DOHH2 (cell line): ENCODE measurements around the gene PTX3.

ENCODE experiments used
- H3F3A ChIP-seq: fragments of 200-600 bp; sonication (generic), shearing (Covaris generic); 2 replicates; pipeline ENCODE4 v1.6.0; 2016; ENCODE audit warnings: antibody characterized with exemption, mild to moderate bottlenecking; ENCODE audit not compliant: control insufficient read depth, insufficient read depth
- H3K27ac ChIP-seq: fragments of 200-600 bp; sonication (generic); 2 replicates; pipeline ENCODE4 v1.5.1; 2014; ENCODE audit warnings: low read depth, mild to moderate bottlenecking, low read length, moderate library complexity
- H3K27me3 ChIP-seq: fragments of 200-600 bp; sonication (generic); 2 replicates; pipeline ENCODE4 v1.6.1; 2014; ENCODE audit warnings: mild to moderate bottlenecking, low read length, mixed read lengths; ENCODE audit not compliant: control insufficient read depth
- H3K36me3 ChIP-seq: fragments of 200-600 bp; sonication (generic); 2 replicates; pipeline ENCODE4 v1.6.1; 2014; ENCODE audit warnings: mild to moderate bottlenecking, low read length, moderate library complexity, mixed read lengths; ENCODE audit not compliant: control insufficient read depth
- H3K4me1 ChIP-seq: fragments of 200-600 bp; sonication (generic); 2 replicates; pipeline ENCODE4 v1.6.1; 2014; ENCODE audit warnings: mild to moderate bottlenecking, low read length, mixed read lengths; ENCODE audit not compliant: control insufficient read depth
- H3K4me2 ChIP-seq: fragments of 200-600 bp; sonication (generic); 2 replicates; pipeline ENCODE4 v1.6.0; 2014; ENCODE audit warnings: mild to moderate bottlenecking, low read length, moderate library complexity
- H3K4me3 ChIP-seq: fragments of 200-600 bp; sonication (generic); 2 replicates; pipeline ENCODE4 v1.5.1; 2014; ENCODE audit warnings: mild to moderate bottlenecking, low read length, mixed read lengths
- H3K79me2 ChIP-seq: fragments of 200-600 bp; sonication (generic); 2 replicates; pipeline ENCODE4 v1.6.1; 2014; ENCODE audit warnings: mild to moderate bottlenecking, low read length, mixed read lengths; ENCODE audit not compliant: control insufficient read depth
- H3K9me2 ChIP-seq: fragments of 200-600 bp; sonication (generic); replicated peaks from 2 replicates; pipeline ENCODE4 v1.6.1; 2014; ENCODE audit warnings: mild to moderate bottlenecking, low read length, mixed read lengths; ENCODE audit not compliant: control insufficient read depth
- H3K9me3 ChIP-seq: fragments of 200-600 bp; sonication (generic); 2 replicates; pipeline ENCODE4 v1.6.1; 2014; ENCODE audit warnings: antibody characterized with exemption, low read length, mixed read lengths; ENCODE audit not compliant: control insufficient read depth, insufficient read depth
- H4K20me1 ChIP-seq: fragments of 200-600 bp; sonication (generic); 2 replicates; pipeline ENCODE4 v1.6.0; 2014; ENCODE audit warnings: low read depth, mild to moderate bottlenecking, antibody characterized with exemption, low read length, moderate library complexity; ENCODE audit not compliant: control insufficient read depth, insufficient read depth
- EZH2phosphoT487 ChIP-seq: fragments of 200-600 bp; sonication (generic); IDR thresholded peaks from 2 replicates; pipeline ENCODE4 v1.6.1; 2017; ENCODE audit warnings: borderline replicate concordance, mild to moderate bottlenecking, antibody characterized with exemption, low read length, moderate library complexity, mixed read lengths
- TF ChIP-seq, protein P1 (sequence below): fragments of 200-600 bp; sonication (generic); IDR thresholded peaks from one replicate; pipeline ENCODE4 v1.5.1; 2014; ENCODE audit warnings: antibody characterized with exemption, mild to moderate bottlenecking, low read depth, low read length; ENCODE audit not compliant: poor library complexity, severe bottlenecking

Gene PTX3

DNA sequence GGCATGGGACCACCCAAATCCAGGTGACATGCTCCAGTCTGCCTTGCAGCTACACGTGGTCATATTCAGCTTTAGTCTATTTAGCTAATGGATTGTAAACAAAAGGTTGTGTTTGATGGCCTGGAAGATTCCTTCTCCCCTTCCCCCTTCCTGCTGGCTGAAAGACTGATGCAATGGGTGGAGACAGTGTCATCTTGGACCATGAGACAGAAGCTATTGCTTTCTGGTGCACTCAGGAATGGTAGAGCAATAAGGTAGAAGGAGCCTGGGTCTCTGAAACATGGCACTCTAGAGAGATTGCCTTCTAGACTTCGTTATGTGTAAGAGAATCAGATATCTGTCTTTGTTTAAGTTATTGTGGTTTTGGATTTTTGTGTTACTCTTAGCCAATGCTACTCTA lies 25.7 kb upstream of the PTX3 start:
- Histone ChIP-seq H4K20me1 (no peaks in the 10 kb centered on the region), H3K4me3 (no peak overlapping the region), H3K27me3 (no peaks in the 10 kb centered on the region), H3K9me2 (no peaks in the 10 kb centered on the region), H3K36me3 (no peaks in the 10 kb centered on the region), H3K9me3 (no peaks in the 10 kb centered on the region), H3K4me1 (no peaks in the 10 kb centered on the region), H3F3A (no peaks in the 10 kb centered on the region), H3K27ac (no peak overlapping the region), H3K79me2 (no peaks in the 10 kb centered on the region), H3K4me2 (no peak overlapping the region)
- TF ChIP-seq, protein P1, sequence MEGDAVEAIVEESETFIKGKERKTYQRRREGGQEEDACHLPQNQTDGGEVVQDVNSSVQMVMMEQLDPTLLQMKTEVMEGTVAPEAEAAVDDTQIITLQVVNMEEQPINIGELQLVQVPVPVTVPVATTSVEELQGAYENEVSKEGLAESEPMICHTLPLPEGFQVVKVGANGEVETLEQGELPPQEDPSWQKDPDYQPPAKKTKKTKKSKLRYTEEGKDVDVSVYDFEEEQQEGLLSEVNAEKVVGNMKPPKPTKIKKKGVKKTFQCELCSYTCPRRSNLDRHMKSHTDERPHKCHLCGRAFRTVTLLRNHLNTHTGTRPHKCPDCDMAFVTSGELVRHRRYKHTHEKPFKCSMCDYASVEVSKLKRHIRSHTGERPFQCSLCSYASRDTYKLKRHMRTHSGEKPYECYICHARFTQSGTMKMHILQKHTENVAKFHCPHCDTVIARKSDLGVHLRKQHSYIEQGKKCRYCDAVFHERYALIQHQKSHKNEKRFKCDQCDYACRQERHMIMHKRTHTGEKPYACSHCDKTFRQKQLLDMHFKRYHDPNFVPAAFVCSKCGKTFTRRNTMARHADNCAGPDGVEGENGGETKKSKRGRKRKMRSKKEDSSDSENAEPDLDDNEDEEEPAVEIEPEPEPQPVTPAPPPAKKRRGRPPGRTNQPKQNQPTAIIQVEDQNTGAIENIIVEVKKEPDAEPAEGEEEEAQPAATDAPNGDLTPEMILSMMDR, result no peak
- TF ChIP-seq EZH2phosphoT487, result no peak

DNA sequence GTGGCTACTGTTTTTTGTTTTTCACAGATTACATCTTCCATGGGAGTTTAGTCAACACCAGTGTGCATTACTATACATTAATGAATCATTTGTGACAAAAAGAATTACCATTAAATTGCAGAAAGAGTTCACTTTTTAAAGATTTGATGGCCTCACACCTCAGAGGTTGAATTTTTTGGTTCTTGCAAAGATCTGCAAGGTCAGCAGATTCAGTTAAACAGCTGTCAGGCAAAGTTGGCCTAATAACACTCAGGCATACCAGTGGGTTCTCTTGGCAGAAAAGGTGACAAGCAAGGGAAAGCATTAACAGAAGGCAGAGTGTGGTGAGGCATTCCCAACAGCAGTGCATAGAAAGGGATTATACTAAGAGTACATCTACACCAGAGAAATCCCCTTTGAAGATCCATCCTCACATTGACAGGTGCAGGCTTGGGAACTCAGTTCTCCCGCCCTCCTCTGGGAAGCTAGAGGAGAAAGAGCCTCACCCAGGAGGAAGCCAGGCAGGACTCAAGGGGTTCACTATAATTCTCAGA lies 24.3 kb upstream of the PTX3 start:
- H3K27me3 ChIP-seq, result no peaks in the 10 kb centered on the region
- H3K9me2 ChIP-seq, result no peaks in the 10 kb centered on the region
- H3K36me3 ChIP-seq, result no peaks in the 10 kb centered on the region
- no peaks in the 10 kb centered on the region for H3F3A ChIP-seq
- H3K4me3 ChIP-seq, result no peak overlapping the region
- TF ChIP-seq EZH2phosphoT487, result no peak
- TF ChIP-seq, protein P1, result no peak
- no peaks in the 10 kb centered on the region for H3K79me2 ChIP-seq
- H3K4me2 ChIP-seq, result no peak overlapping the region
- H3K27ac ChIP-seq, result no peak overlapping the region
- no peaks in the 10 kb centered on the region for H4K20me1 ChIP-seq
- H3K9me3 ChIP-seq, result no peaks in the 10 kb centered on the region
- H3K4me1 ChIP-seq, result no peaks in the 10 kb centered on the region

DNA sequence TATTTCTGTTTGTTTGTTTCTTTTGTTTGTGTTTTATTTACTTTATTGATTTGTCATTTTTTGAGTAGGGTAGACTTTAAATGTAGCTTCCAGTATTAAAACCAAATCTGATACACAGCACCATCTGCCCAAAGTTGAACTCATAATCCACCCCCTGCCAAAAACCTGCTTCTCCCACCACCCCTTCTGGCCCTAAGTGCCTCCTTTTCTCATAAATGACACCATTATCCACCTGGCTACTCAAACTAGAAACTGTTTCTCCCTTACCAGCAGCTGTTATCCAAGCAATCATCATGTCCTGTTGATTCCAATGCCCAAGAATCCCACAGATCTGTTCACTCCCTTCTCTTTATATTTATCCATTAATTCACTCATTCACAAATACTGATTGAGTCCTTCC lies 21.8 kb upstream of the PTX3 start:
- H3K4me1 ChIP-seq, result no peaks in the 10 kb centered on the region
- TF ChIP-seq, protein P1, result no peak
- TF ChIP-seq EZH2phosphoT487, result no peak
- H3K4me2 ChIP-seq, result no peak overlapping the region
- no peaks in the 10 kb centered on the region for H3F3A ChIP-seq
- H3K79me2 ChIP-seq, result no peaks in the 10 kb centered on the region
- no peaks in the 10 kb centered on the region for H3K9me3 ChIP-seq
- H3K27ac ChIP-seq, result no peak overlapping the region
- no peaks in the 10 kb centered on the region for H3K27me3 ChIP-seq
- H3K4me3 ChIP-seq, result no peak overlapping the region
- H3K9me2 ChIP-seq, result no peaks in the 10 kb centered on the region
- H3K36me3 ChIP-seq, result no peaks in the 10 kb centered on the region
- H4K20me1 ChIP-seq, result no peaks in the 10 kb centered on the region
